Parathyroid adenoma (tissue), 2 donors: ENCODE results near the gene RBPJ.

Experiments used
- H2AFZ ChIP-seq: fragments of 300-600 bp; sonication (generic); one replicate; pipeline ENCODE4 v1.7.0; 2017; ENCODE audit warnings: antibody characterized with exemption, mild to moderate bottlenecking
- H3K27ac ChIP-seq: fragments of 300-600 bp; sonication (generic); one replicate; pipeline ENCODE4 v1.7.0; 2017
- H3K27me3 ChIP-seq: fragments of 300-600 bp; sonication (generic); one replicate; pipeline ENCODE4 v1.7.0; 2017; ENCODE audit warnings: low read length; ENCODE audit not compliant: control insufficient read depth, insufficient read depth
- H3K36me3 ChIP-seq: fragments of 300-600 bp; sonication (generic); one replicate; pipeline ENCODE4 v1.7.0; 2017; ENCODE audit warnings: low read length; ENCODE audit not compliant: control insufficient read depth, insufficient read depth
- H3K4me1 ChIP-seq: fragments of 300-600 bp; sonication (generic); one replicate; pipeline ENCODE4 v1.7.0; 2017; ENCODE audit warnings: control low read depth
- H3K4me2 ChIP-seq: fragments of 300-600 bp; sonication (generic); one replicate; pipeline ENCODE4 v1.7.0; 2017; ENCODE audit warnings: low read length
- H3K4me3 ChIP-seq: fragments of 300-600 bp; sonication (generic); one replicate; pipeline ENCODE4 v1.7.0; 2017; ENCODE audit warnings: low read depth, low read length
- H3K79me2 ChIP-seq: fragments of 300-600 bp; sonication (generic); one replicate; pipeline ENCODE4 v1.7.0; 2017; ENCODE audit warnings: control low read depth
- H3K9ac ChIP-seq: fragments of 300-600 bp; sonication (generic); one replicate; pipeline ENCODE4 v1.7.0; 2017; ENCODE audit warnings: mild to moderate bottlenecking
- H3K9me3 ChIP-seq: fragments of 300-600 bp; sonication (generic); one replicate; pipeline ENCODE4 v1.7.0; 2017; ENCODE audit warnings: low read length; ENCODE audit not compliant: control insufficient read depth
- TF ChIP-seq, protein P1 (sequence below): fragments of 300-600 bp; sonication (generic); IDR thresholded peaks from one replicate; pipeline ENCODE4 v1.7.0; 2017; ENCODE audit warnings: antibody characterized with exemption, mild to moderate bottlenecking
- donor health status: primary hyperparathyroidism.

Gene RBPJ

DNA sequence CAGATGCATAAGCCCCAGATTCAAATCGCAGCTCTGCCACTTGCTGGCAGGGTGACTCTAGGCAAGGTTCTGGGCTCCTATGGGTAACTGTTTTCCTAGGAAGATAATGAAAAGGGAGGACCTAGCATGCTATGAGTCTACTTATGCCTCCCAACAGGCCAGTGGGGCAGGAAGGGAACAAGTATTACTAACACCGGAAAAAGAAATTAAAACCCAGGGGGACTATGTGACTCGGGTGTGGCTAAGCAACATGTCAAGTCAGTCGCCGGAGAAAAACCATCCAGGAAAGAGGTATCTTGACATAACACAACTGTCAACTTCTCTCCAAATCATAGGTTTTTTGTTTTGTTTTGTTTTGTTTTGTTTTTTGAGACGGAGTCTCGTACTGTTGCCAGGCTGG lies 45.5 kb upstream of the RBPJ start:
- no peak overlapping the region for H2AFZ ChIP-seq
- TF ChIP-seq, protein P1, sequence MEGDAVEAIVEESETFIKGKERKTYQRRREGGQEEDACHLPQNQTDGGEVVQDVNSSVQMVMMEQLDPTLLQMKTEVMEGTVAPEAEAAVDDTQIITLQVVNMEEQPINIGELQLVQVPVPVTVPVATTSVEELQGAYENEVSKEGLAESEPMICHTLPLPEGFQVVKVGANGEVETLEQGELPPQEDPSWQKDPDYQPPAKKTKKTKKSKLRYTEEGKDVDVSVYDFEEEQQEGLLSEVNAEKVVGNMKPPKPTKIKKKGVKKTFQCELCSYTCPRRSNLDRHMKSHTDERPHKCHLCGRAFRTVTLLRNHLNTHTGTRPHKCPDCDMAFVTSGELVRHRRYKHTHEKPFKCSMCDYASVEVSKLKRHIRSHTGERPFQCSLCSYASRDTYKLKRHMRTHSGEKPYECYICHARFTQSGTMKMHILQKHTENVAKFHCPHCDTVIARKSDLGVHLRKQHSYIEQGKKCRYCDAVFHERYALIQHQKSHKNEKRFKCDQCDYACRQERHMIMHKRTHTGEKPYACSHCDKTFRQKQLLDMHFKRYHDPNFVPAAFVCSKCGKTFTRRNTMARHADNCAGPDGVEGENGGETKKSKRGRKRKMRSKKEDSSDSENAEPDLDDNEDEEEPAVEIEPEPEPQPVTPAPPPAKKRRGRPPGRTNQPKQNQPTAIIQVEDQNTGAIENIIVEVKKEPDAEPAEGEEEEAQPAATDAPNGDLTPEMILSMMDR, result no peak
- no peak overlapping the region for H3K4me3 ChIP-seq
- H3K4me2 ChIP-seq, result no peak overlapping the region
- H3K9me3 ChIP-seq, result no peaks in the 10 kb centered on the region
- H3K27ac ChIP-seq, result no peak overlapping the region
- no peak overlapping the region for H3K9ac ChIP-seq
- no peaks in the 10 kb centered on the region for H3K4me1 ChIP-seq
- no peaks in the 10 kb centered on the region for H3K27me3 ChIP-seq
- no peaks in the 10 kb centered on the region for H3K79me2 ChIP-seq
- H3K36me3 ChIP-seq, result no peaks in the 10 kb centered on the region

DNA sequence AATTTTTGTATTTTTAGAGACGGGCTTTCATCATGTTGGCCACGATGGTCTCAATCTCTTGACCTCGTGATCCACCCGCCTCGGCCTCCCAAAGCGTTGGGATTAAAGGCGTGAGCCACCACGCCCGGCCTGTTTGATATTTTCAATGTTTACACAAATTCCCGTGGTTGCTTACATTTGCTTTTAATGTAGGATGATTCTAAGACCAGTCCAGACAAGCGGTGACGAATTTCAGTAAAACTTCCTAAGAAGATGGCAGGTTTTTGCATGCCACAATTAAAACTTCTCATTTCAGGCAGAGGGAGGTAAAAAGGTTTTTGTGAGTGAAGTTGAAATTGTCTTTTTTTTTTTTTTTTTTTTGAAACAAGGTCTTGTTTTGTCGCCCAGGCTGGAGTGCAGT lies 41.4 kb upstream of the RBPJ start:
- Histone ChIP-seq H3K4me3 (no peak overlapping the region), H3K27me3 (no peaks in the 10 kb centered on the region), H2AFZ (no peak overlapping the region), H3K79me2 (no peaks in the 10 kb centered on the region), H3K27ac (no peak overlapping the region), H3K9me3 (no peaks in the 10 kb centered on the region), H3K4me1 (no peaks in the 10 kb centered on the region), H3K9ac (no peak overlapping the region), H3K4me2 (no peak overlapping the region), H3K36me3 (no peaks in the 10 kb centered on the region)
- TF ChIP-seq, protein P1, result no peak

DNA sequence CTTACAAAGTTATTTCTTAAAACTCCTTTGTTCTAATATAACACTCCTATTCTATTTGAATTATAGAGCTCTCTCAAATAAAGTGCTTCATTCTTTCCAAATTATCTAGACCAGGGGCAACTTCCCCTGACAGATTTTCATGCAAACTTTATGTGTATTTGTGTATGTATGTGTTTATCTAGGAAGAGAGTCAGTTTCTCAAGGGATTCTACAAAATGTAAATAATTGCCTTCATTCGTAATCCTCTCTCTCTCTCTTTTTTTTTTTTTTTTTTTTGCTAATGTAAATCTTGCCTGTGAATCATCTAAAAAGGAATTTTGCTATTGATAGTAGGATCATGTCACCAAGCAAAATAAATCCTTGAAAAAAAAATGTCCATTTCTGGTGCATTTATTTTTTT lies 38.9 kb upstream of the RBPJ start:
- H3K27me3 ChIP-seq, result no peaks in the 10 kb centered on the region
- H3K9ac ChIP-seq, result no peak overlapping the region
- no peaks in the 10 kb centered on the region for H3K9me3 ChIP-seq
- no peak overlapping the region for H3K4me2 ChIP-seq
- H2AFZ ChIP-seq, result no peak overlapping the region
- TF ChIP-seq, protein P1, result no peak
- H3K36me3 ChIP-seq, result no peaks in the 10 kb centered on the region
- H3K4me3 ChIP-seq, result no peak overlapping the region
- no peaks in the 10 kb centered on the region for H3K79me2 ChIP-seq
- H3K27ac ChIP-seq, result no peak overlapping the region
- no peaks in the 10 kb centered on the region for H3K4me1 ChIP-seq

DNA sequence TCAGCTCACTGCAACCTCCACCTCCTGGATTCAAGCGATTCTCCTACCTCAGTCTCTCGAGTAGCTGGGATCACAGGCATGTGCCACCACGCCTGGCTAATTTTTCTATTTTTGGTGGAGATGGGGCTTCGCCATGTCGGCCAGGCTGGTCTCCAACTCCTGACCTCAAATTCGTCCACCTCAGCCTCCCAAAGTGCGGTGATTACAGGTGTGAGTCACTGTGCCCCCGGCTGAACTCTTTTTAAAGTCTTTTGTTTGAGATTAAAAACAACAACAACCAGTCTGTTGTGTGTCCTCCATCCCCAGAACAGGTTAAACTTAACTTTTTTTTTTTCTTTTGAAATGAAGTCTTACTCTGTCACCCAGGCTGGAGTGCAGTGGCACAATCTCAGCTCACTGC lies 36.3 kb upstream of the RBPJ start:
- H3K27ac ChIP-seq, result no peak overlapping the region
- H3K36me3 ChIP-seq, result no peaks in the 10 kb centered on the region

DNA sequence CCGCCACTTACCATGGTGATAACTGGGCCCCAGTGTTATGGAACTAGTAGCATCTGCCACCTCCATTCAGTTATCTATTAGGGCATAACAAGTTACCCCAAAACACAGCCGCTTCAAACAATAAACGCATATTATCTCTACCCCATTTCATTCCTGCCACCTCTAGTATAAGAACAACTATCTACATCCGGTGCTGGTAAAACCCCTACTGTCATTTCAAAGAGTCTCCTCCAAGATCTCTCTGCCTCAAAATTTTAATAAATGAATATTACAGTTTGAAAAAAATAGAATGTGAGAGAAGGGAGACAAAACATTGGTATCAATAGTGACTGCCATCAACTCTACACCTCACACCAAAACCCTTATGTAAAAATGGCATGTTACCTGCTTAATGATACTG lies 35.5 kb upstream of the RBPJ start:
- H3K4me1 ChIP-seq, result no peaks in the 10 kb centered on the region
- TF ChIP-seq, protein P1, result no peak
- H3K4me3 ChIP-seq, result no peak overlapping the region
- no peaks in the 10 kb centered on the region for H3K36me3 ChIP-seq
- no peak overlapping the region for H3K27ac ChIP-seq
- no peaks in the 10 kb centered on the region for H3K79me2 ChIP-seq
- no peaks in the 10 kb centered on the region for H3K27me3 ChIP-seq
- no peak overlapping the region for H2AFZ ChIP-seq
- H3K9me3 ChIP-seq, result no peaks in the 10 kb centered on the region
- H3K9ac ChIP-seq, result no peak overlapping the region
- H3K4me2 ChIP-seq, result no peak overlapping the region

More for the DNA sequence above, 36.3 kb upstream of the RBPJ start:
- H3K9me3 ChIP-seq, result no peaks in the 10 kb centered on the region
- H2AFZ ChIP-seq, result no peak overlapping the region
- no peaks in the 10 kb centered on the region for H3K4me1 ChIP-seq
- H3K79me2 ChIP-seq, result no peaks in the 10 kb centered on the region
- H3K4me2 ChIP-seq, result no peak overlapping the region
- no peak overlapping the region for H3K9ac ChIP-seq
- no peaks in the 10 kb centered on the region for H3K27me3 ChIP-seq
- H3K4me3 ChIP-seq, result no peak overlapping the region
- TF ChIP-seq, protein P1, result no peak
